Measurements from ENCODE around the gene RAPGEF5.

RAPGEF5 gene

DNA sequence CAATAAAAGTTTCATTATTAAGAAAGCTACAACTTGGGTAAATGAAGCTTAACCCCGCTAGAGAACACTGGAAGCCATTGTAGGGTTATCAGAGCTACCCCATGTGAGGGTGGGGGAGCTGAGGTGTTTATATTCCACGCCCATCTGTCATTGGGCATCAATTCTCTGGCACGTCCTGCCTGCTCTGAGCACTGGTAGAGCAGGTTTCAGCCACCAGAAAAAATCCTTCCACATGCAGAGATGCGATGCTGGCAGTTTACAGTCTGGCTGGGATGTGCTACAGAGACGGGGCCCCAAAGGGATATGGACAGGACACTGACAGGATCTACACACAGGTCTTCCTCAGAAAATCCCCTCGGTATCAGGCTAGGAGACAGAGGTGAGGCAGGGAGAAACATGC lies 15.9 kb upstream of the RAPGEF5 start:
- no peak for TF ChIP-seq GATA1 (IDR thresholded peaks at IDR 0.05; ENCODE audit: low read depth, low read length)
- DNase-seq: no peak

DNA sequence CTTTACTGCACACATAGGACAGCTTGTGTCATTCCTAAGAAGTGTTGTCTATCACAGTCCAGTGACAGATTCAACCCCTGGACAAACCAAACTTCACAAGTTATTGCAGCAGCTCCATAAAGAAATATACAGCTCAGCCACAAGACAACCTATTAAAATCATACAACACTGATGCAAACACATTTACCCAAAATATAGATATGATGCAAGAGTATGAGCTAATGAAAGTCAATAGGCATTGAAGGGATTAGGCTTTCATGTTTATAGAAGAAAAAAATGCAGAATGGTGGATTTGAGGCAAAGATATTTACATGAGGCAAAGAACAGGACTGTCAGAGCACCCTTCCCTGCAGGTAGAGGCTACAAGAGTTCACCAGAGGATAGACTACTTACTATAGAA lies 14.9 kb upstream of the RAPGEF5 start:
- TF ChIP-seq POLR2A (IDR thresholded peaks at IDR 0.05; ENCODE audit: low read length) (no peak), GATA1 (IDR thresholded peaks at IDR 0.05; ENCODE audit: low read depth, low read length) (no peak)

DNA sequence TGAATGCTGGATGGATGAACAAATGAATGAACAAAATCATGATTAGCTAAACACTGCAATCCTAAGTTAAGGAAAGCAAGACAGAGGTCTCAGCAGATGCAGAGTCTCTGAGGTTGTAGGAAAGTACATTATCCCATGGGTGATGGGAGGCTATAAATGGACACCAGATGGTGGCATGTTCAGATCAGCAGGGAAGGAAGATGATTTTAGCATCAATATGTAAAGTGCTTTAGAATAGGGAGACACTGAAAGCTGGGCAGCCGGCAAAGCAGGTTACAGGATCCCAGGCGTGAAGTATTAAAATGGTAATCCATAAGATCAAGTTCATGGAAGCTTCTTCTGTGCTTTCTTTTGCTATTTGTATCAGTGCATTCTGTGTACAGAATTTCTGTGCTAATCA lies 7.9 kb upstream of the RAPGEF5 start:
- TF ChIP-seq POLR2A (IDR thresholded peaks at IDR 0.05; ENCODE audit: low read length) (no peak), GATA1 (IDR thresholded peaks at IDR 0.05; ENCODE audit: low read depth, low read length) (no peak)
- no peak for DNase-seq

More for the DNA sequence above, 14.9 kb upstream of the RAPGEF5 start:
- DNase-seq: no peak

DNA sequence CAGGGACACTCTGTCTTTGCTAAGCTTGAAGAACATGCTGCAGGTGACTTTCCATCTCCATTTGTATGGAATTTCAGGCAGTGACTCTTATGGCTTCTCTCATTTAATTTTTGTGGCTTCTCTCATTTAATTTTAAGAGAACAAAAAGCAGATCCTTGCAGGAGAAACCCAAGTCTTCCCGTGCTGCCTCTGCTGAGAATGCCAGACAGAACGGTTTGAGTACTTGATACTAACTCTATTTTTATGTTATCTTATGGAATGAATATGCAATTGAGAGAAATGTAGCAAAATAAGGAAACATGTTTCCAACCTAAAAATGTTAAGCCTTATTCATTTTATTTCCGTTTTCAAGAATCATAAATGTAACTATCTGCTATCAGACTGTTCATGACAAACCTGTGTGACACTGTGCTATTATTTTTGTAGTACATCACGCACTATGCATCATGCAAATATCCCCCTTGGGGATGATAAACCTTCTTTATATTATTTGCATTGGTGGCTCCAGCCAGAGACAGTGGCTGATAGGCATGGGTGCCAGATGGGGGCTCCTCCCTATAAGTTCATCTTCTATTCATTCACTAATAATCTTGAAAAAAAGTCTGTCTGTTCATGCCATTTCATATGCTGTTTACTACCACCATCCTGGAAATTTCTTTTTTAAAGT lies 6.9 kb upstream of the RAPGEF5 start:
- TF ChIP-seq POLR2A (IDR thresholded peaks at IDR 0.05; ENCODE audit: low read length) (no peak), GATA1 (IDR thresholded peaks at IDR 0.05; ENCODE audit: low read depth, low read length) (no peak)

DNA sequence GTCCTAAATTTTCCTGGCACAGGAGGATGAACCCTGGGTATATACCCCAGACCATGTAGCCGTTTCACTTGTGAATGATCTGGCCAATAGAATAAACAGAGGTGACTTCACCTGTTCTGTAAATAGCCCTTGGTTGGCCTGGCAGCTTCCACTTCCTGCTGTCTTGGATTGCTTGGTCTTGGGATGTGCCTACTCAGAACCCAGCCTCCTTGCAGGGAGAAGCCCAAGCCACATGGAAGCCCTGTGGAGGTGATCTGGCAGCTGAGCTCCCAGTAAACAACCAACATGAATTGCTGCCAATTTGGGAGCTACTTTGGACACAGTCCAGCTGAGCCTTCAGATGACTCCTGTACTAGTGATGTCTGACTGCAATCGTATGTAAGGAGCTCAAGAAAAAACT lies 4.8 kb upstream of the RAPGEF5 start:
- TF ChIP-seq GATA1 (IDR thresholded peaks at IDR 0.05; ENCODE audit: low read depth, low read length) (no peak), POLR2A (IDR thresholded peaks at IDR 0.05; ENCODE audit: low read length) (no peak)

More for the DNA sequence above, 6.9 kb upstream of the RAPGEF5 start:
- DNase-seq: no peak

DNA sequence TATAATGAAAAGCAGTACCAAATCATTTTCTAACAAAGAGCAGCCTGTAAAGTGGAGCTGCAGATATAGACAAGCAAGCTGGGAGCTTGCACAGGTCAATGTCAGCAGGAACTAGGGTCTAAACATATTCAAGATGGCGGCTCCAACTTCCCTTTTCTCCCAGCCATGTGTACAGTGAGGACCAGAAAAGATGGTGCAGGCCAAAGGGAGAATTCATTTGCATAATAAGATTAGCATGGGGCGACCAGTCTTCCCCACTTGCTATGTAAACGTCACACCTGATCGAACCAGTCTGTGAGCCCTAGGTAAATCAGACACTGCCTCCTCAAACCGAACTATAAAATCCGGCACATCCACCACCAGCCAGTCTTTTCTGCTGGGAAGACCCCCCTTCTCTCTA lies 4.4 kb upstream of the RAPGEF5 start:
- no peak for DNase-seq
- TF ChIP-seq POLR2A (IDR thresholded peaks at IDR 0.05; ENCODE audit: low read length) (no peak), GATA1 (IDR thresholded peaks at IDR 0.05; ENCODE audit: low read depth, low read length) (no peak)

More for the DNA sequence above, 4.8 kb upstream of the RAPGEF5 start:
- peak in 1 of 2 experiments; percentile 8 for DNase-seq

DNA sequence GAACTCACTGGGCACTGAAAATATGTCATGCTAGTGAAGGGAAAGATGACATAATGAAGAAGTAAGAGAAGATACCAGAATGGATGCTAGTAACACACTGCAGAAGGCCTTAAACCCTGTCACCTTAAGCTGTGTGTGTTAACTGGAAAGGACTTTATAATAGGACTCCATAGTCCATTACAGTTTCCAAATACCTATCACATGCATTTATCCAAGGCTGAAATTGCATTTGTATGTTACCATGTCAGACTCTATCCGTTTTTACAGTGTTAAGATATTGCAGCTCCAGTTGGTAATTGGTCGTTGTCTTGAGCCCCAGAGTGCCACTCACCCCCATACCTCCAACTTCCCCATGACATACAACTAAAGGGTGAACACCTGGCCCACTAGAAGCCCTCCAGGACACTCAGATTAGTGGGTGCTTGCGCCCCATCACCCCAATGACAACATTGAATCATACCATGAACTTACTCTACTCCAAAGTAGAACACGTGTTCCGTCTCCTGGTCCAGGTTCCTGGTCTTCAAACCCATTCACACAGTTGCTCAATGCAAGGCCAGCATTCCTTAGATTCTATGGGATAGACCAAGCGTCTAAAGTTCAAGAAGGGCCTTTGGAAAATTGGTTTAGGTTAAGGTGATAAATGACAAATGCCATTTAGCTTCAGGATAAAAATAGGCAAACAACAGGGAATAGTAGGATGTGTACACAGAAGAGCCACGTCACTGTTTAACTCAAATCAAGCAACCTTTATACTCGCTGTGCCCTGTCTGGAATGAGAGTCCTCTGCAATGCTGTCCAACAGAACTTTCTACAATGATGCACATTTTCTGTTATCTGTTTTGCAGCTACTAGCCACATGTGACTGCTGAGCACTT lies 2.1 kb upstream of the RAPGEF5 start:
- no peak for DNase-seq

DNA sequence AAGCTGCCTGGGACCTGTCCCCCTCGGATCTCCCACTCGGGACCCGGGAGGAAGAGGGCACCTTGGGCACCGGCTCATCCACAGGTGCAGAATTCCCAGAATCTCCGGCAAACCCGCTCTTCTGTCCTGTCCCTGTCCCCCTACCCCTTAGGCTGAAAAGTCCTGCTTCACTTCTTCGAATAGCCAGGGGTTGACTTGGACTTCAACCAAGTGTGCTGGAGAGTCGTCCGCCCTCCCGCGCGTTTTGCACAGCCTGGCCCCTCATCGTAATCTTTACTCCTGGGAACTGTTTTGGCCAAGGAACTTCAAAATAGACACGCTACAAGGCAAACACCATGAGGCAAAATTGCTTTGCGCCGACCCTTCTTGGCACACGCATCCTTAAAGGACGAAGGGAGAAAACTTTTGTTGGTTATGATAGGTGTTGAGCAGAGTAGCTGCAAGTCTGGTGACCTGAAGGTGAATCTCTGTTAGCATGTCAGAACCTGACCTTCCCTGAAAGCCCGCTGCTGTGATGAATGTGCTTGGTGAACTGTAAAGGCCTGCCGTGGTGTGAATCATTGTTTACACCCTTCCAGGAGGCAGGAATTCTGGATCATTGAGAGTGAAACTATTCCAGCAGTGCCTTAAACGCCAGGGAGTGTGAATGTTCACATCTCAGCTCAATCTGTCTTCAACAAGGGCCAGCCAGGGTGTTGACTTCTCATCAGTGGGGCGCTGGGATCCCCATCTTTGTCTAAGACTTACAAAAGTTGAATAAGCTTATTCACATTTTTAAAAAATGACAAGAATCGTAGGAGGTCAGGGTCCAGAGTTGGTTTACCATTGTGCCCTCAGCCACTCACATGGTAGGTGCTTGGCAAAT lies 589 bp upstream of the RAPGEF5 start:
- DNase-seq: no peak
- TF ChIP-seq GATA1 (IDR thresholded peaks at IDR 0.05; ENCODE audit: low read depth, low read length) (no peak), POLR2A (IDR thresholded peaks at IDR 0.05; ENCODE audit: low read length) (no peak)

More for the DNA sequence above, 2.1 kb upstream of the RAPGEF5 start:
- TF ChIP-seq POLR2A (IDR thresholded peaks at IDR 0.05; ENCODE audit: low read length) (no peak), GATA1 (IDR thresholded peaks at IDR 0.05; ENCODE audit: low read depth, low read length) (no peak)

DNA sequence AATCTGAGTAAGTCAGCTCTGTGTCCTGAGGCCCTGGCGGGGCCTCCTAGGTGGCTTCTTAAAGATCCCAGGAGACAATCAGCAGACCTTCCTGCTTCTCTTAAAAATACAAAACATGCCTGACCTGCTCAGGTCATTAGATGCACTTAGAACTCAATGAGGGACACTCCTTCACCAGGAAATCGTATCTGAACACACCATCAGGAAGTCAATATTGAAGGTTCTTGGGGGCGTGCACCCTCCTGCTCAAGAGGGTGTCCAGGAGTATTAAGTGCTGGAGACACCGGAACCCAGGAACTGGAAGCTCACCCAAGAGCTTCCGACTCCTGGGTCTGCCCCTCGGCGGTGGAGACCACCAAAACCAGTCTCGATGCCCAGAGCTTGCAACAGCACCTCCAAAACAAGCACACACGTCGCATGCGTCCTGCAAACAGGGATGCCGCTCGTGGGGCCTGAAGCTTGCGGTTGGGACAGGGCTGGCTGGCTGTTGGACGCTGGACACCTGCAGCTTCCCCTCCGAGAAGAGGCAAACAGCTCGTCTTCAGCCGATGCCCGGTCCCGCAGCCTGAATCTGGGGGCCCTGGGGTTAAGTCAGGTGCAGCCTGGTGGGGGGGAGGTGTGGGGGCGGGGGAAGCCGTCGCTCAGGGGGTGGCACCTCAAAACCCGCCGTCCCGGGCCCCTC lies 803 bp downstream of the RAPGEF5 start:
- TF ChIP-seq POLR2A (IDR thresholded peaks at IDR 0.05; ENCODE audit: low read length) (no peak), GATA1 (IDR thresholded peaks at IDR 0.05; ENCODE audit: low read depth, low read length) (no peak)
- peak; percentile 8 to 45 for DNase-seq

DNA sequence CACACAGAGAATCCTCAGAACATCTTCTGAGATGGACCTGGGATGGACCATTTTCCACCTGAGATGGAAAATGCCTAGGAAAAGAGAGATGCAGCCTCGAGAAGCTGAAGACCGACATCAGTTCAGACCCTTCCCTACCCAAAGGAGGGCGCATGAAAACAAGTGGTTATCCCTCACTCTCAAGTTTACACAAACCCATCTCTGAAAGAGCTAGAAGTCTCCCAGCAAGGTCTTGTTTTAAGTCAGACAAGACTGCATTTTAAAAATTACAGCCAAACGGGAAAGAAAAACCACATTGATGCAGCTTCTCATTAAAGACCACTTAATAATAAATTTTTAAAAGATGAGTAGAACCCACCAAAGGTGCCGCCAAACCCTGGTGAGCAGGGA lies 1.3 kb downstream of the RAPGEF5 start:
- DNase-seq: no peak
- TF ChIP-seq GATA1 (IDR thresholded peaks at IDR 0.05; ENCODE audit: low read depth, low read length): no peak
- no peak for TF ChIP-seq POLR2A (IDR thresholded peaks at IDR 0.05; ENCODE audit: low read length)

DNA sequence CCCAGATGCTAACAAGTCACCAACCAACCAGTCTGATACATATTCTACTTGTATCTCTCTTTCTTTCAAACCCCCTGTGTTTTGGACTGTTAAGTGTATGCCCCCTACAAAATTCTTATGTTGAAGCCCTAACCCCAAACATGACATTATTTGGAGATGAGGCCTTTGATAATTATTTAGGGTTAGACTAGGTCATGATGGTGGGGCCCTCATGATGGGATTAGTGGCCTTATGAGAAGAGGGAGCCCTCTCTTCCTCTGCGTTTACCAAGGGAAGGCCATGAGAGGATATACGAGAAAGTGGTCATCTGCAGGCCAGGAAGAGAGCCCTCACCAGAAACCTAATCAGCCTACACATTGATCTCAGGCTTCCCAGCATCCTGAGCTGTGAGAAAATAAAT lies 2.5 kb downstream of the RAPGEF5 start:
- no peak for DNase-seq
- TF ChIP-seq GATA1 (IDR thresholded peaks at IDR 0.05; ENCODE audit: low read depth, low read length) (no peak), POLR2A (IDR thresholded peaks at IDR 0.05; ENCODE audit: low read length) (no peak)

DNA sequence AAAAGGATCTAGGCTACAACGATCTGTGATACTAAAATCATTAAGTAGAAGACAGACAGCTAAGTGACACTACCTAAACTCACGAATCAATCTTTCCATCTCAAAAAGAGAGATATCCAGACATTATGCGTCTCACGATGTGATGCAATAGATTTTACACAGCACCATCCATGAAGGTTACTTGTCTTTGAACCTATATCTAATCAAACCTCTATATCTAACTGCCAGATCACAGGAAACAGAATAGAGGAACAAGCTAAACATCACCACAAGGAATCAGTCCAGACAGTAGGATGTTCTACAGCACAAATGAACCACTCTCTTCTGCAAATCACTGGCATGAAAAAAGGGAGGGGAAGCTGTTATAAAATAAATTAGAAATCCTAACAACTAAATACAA lies 4.1 kb downstream of the RAPGEF5 start:
- peak in 1 of 2 experiments; percentile 10 for DNase-seq
- no peak for TF ChIP-seq POLR2A (IDR thresholded peaks at IDR 0.05; ENCODE audit: low read length)
- TF ChIP-seq GATA1 (IDR thresholded peaks at IDR 0.05; ENCODE audit: low read depth, low read length): no peak

DNA sequence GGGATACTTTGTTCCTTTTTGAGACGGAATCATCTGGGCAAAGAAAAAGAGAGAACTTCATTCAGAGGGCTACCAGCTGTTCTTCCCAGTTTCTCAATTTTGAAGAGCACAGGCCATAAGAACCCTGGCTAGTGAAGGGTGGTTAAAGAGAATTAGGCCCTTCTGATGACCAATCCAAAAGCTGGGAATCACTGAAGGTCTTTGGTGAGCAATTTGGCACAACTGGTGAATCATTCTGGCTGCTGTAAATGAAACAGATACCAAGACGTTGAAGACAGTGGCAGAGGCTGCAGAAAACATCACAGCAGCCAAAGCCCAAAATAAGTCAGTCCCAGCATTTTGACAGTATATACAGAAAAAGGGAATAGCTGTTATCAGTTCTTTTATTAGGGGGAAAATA lies 5.1 kb downstream of the RAPGEF5 start:
- peak in 1 of 2 experiments; percentile 11 for DNase-seq
- no peak for TF ChIP-seq GATA1 (IDR thresholded peaks at IDR 0.05; ENCODE audit: low read depth, low read length)
- TF ChIP-seq POLR2A (IDR thresholded peaks at IDR 0.05; ENCODE audit: low read length): no peak

All from erythroblast (primary cell).